Stimulated activated naive CD4-positive, alpha-beta T cell (primary cell): ENCODE measurements around the gene MR1.

ENCODE experiments used
- DNase-seq, 6 experiments: peaks; one replicate each; lab custom pipeline; 2025; lab: John Stamatoyannopoulos, UW

MR1 gene

GRCh38 chr1:181091309-181092040 is 57.7 kb downstream of the MR1 start:
- no peak for DNase-seq

GRCh38 chr1:181092056-181092455 is 58.3 kb downstream of the MR1 start:
- DNase-seq, result no peak

GRCh38 chr1:181092883-181093458 is 59.2 kb downstream of the MR1 start:
- no peak for DNase-seq

- no peak for DNase-seq
Measured at GRCh38 chr1:181094416-181095212, 60.8 kb downstream of the MR1 start.

- DNase-seq, result no peak
Measured at GRCh38 chr1:181095260-181095659, 61.5 kb downstream of the MR1 start.

GRCh38 chr1:181095763-181096184 is 62.0 kb downstream of the MR1 start:
- DNase-seq, result no peak

- no peak for DNase-seq
Measured at GRCh38 chr1:181097242-181097641, 63.5 kb downstream of the MR1 start.

- no peak for DNase-seq
Measured at GRCh38 chr1:181099152-181100014, 65.6 kb downstream of the MR1 start.

- no peak for DNase-seq
Measured at GRCh38 chr1:181100015-181100905, 66.5 kb downstream of the MR1 start.

GRCh38 chr1:181100934-181101333 is 67.2 kb downstream of the MR1 start:
- no peak for DNase-seq

- DNase-seq, result no peak
Measured at GRCh38 chr1:181101581-181102226, 67.9 kb downstream of the MR1 start.

- no peak for DNase-seq
Measured at GRCh38 chr1:181102841-181103240, 69.1 kb downstream of the MR1 start.

GRCh38 chr1:181103399-181103798 is 69.6 kb downstream of the MR1 start:
- no peak for DNase-seq

GRCh38 chr1:181104042-181104789 is 70.4 kb downstream of the MR1 start:
- DNase-seq, result peak in 2 of 6 experiments; percentile 13 to 20

- peak; percentile 26 to 69 (median 54) for DNase-seq
Measured at GRCh38 chr1:181104790-181105133, 71.0 kb downstream of the MR1 start.

GRCh38 chr1:181105134-181106021 is 71.6 kb downstream of the MR1 start:
- DNase-seq, result peak; percentile 81 to 93 (median 89)

- DNase-seq, result no peak
Measured at GRCh38 chr1:181106022-181106312, 72.2 kb downstream of the MR1 start.

GRCh38 chr1:181106479-181106878 is 72.7 kb downstream of the MR1 start:
- no peak for DNase-seq

GRCh38 chr1:181107711-181108110 is 73.9 kb downstream of the MR1 start:
- no peak for DNase-seq
